K562 (cell line): ENCODE data around the gene MGAT1. TPM values are rescaled to one million over a fixed set of nuclear protein-coding genes. Genes with fewer than 3 reads are reported as not detected.

Source experiments
- ATAC-seq: fragments of 200-7000 bp; cut with Tn5 transposase; 3 replicates; pipeline ENCODE4 v1.9.1; 2020; ENCODE audit warnings: moderate library complexity
- BruUV-seq: library from RNA; stranded (reverse); fragments of 400-500 nt; replicated peaks from 2 replicates; lab custom pipeline; 2021; lab: Mats Ljungman, UMichigan
- CTCF ChIA-PET: fragments of 300-600 bp; formaldehyde crosslinking; extraction: SDS; loops from one replicate; lab custom pipeline; 2021; ENCODE audit warnings: low intra/inter-chr PET ratio; lab: Yijun Ruan, JAX
- POLR2A ChIA-PET: fragments of 300-600, 350-650 bp; sonication (Branson Sonifier 250); formaldehyde crosslinking; extraction: SDS; loops from one replicate; lab custom pipeline; 2021; ENCODE audit warnings: antibody characterized with exemption, inconsistent platforms; lab: Yijun Ruan, JAX
- DNase-seq, 4 experiments: peaks; one replicate each; pipeline versions ENCODE4 v3.0.0 to v3.0.0-alpha.2; 2011 to 2018; ENCODE audit warnings: low spot score in 3 of 4, mixed read lengths in 3 of 4; ENCODE audit errors: extremely low read depth in 1 of 4
- FAIRE-seq: peaks from 2 replicates; lab custom pipeline; 2011; peaks lifted over from hg19 to GRCh38; lab: Jason Lieb, UNC
- H2AFZ ChIP-seq: 2 replicates; pipeline ENCODE4 v1.6.0; 2011; ENCODE audit warnings: low read depth, low read length, control low read depth, inconsistent platforms
- H3K27ac ChIP-seq: fragments of 200-600 bp; 3 replicates; pipeline ENCODE4 v1.8.0; 2011; ENCODE audit warnings: low read depth, mild to moderate bottlenecking, control low read depth, inconsistent platforms, low read length, moderate library complexity, mixed read lengths; ENCODE audit errors: extremely low read depth
- H3K27me3 ChIP-seq, 2 experiments: fragments of 300-600 bp in 1 of 2; 2 replicates in 1 of 2; 3 replicates in 1 of 2; pipeline versions ENCODE4 v1.6.0 to v1.8.0; 2011; ENCODE audit warnings: inconsistent platforms in 2 of 2, low read length in 2 of 2, mild to moderate bottlenecking in 1 of 2, mixed read lengths in 1 of 2, moderate library complexity in 1 of 2; ENCODE audit not compliant: control insufficient read depth in 2 of 2, insufficient read depth in 2 of 2
- H3K36me3 ChIP-seq: fragments of 300-600 bp; 3 replicates; pipeline ENCODE4 v1.8.0; 2011; ENCODE audit warnings: mild to moderate bottlenecking, low read length, inconsistent platforms; ENCODE audit not compliant: control insufficient read depth, insufficient read depth
- H3K4me1 ChIP-seq, 2 experiments: fragments of 200-600 bp in 1 of 2; replicated peaks in 1 of 2; 2 replicates in 1 of 2; 3 replicates in 1 of 2; pipeline versions ENCODE4 v1.5.1 to v1.8.0; 2011; ENCODE audit warnings: inconsistent platforms in 2 of 2, low read length in 2 of 2, mild to moderate bottlenecking in 1 of 2, mixed read lengths in 1 of 2, moderate library complexity in 1 of 2; ENCODE audit not compliant: control insufficient read depth in 2 of 2, insufficient read depth in 2 of 2
- H3K4me2 ChIP-seq: 2 replicates; pipeline ENCODE4 v1.6.1; 2011; ENCODE audit warnings: low read length, control low read depth, inconsistent platforms, mixed read lengths; ENCODE audit not compliant: insufficient read depth
- H3K4me3 ChIP-seq: fragments of 200-600 bp; sonication (generic), shearing (Covaris generic); 2 replicates; pipeline ENCODE4 v1.5.1; 2016; ENCODE audit warnings: control low read depth, inconsistent platforms
- H3K79me2 ChIP-seq: fragments of 200-600 bp; 3 replicates; pipeline ENCODE4 v1.8.0; 2011; ENCODE audit warnings: low read length, inconsistent platforms; ENCODE audit not compliant: control insufficient read depth, insufficient read depth
- H3K9ac ChIP-seq, 2 experiments: 2 replicates each; pipeline versions ENCODE4 v1.6.0 to v1.6.1; 2011; ENCODE audit warnings: low read depth in 2 of 2, low read length in 2 of 2, control low read depth in 1 of 2, inconsistent platforms in 1 of 2, mild to moderate bottlenecking in 1 of 2, mixed read lengths in 1 of 2; ENCODE audit not compliant: insufficient read depth in 1 of 2
- H3K9me1 ChIP-seq: one replicate; pipeline ENCODE4 v1.6.0; 2011; ENCODE audit warnings: inconsistent platforms, mild to moderate bottlenecking, low read length, moderate library complexity; ENCODE audit not compliant: control insufficient read depth, insufficient read depth
- H3K9me3 ChIP-seq: replicated peaks from 2 replicates; pipeline ENCODE4 v1.5.1; 2011; ENCODE audit warnings: low read depth, low read length, inconsistent platforms; ENCODE audit not compliant: control insufficient read depth, insufficient read depth
- H4K20me1 ChIP-seq: replicated peaks from 2 replicates; pipeline ENCODE4 v1.6.1; 2011; ENCODE audit warnings: low read length, inconsistent platforms, mixed read lengths; ENCODE audit not compliant: control insufficient read depth, insufficient read depth
- CHD1 ChIP-seq: fragments of 200-600 bp; sonication (generic); IDR thresholded peaks from one replicate; pipeline ENCODE4 v1.6.1; 2012; ENCODE audit warnings: mild to moderate bottlenecking, moderate library complexity, low read length, inconsistent platforms
- CTBP1 ChIP-seq: fragments of 450-650 bp; IDR thresholded peaks from 2 replicates; pipeline ENCODE4 v1.6.1; 2016; ENCODE audit warnings: borderline replicate concordance
- ETV6 ChIP-seq, 3 experiments: fragments of 150-350 bp in 1 of 3; sonication (generic) in 1 of 3; formaldehyde crosslinking in 1 of 3; IDR thresholded peaks; 2 replicates each; pipeline versions ENCODE4 v1.6.1 to v1.8.0; 2014 to 2022; ENCODE audit warnings: borderline replicate concordance in 2 of 3, low read depth in 2 of 3, antibody characterized with exemption in 1 of 3, low read length in 1 of 3, mild to moderate bottlenecking in 1 of 3, missing genetic modification reagents in 1 of 3
- KDM4B ChIP-seq, 2 experiments: fragments of 450-650 bp in 1 of 2; sonication (generic) in 1 of 2; IDR thresholded peaks; 2 replicates each; pipeline ENCODE4 v1.6.1; 2016 to 2017; ENCODE audit warnings: borderline replicate concordance in 2 of 2, antibody characterized with exemption in 1 of 2, low read depth in 1 of 2, mild to moderate bottlenecking in 1 of 2
- KDM5B ChIP-seq: fragments of 200-600 bp; sonication (generic); IDR thresholded peaks from 2 replicates; pipeline ENCODE4 v1.6.1; 2012; ENCODE audit warnings: low read depth, mild to moderate bottlenecking, moderate library complexity, low read length, control low read depth, inconsistent platforms; ENCODE audit not compliant: insufficient replicate concordance
- PHB ChIP-seq: fragments of 250-450 bp; sonication (Bioruptor Pico); IDR thresholded peaks from 2 replicates; pipeline ENCODE4 v1.5.0; 2021
- SPI1 ChIP-seq: IDR thresholded peaks from 2 replicates; pipeline ENCODE4 v1.6.1; 2011; ENCODE audit warnings: low read depth, low read length, control low read depth, borderline replicate concordance
- ZNF12 ChIP-seq: sonication (generic); formaldehyde crosslinking; IDR thresholded peaks from 2 replicates; pipeline ENCODE4 v1.4.0; 2020; ENCODE audit warnings: mild to moderate bottlenecking, missing genetic modification reagents
- ZNF436 ChIP-seq: fragments of 250-450, 450-650 bp; sonication (Bioruptor Pico); formaldehyde crosslinking; IDR thresholded peaks from 2 replicates; pipeline ENCODE4 v1.7.0; 2020; ENCODE audit warnings: mild to moderate bottlenecking
- WGBS: fragments of 100-300 bp; shearing (Covaris generic); methylation state at CpG from one replicate; pipeline ENCODE4 v1.1.6; 2016; ENCODE audit warnings: low coverage, mixed read lengths; ENCODE audit not compliant: insufficient coverage; ENCODE audit errors: missing lambda C conversion rate; 5-methylcytosine and 5-hydroxymethylcytosine counted together
- in situ Hi-C: fragments of 300-500 bp; cut with MboI; formaldehyde crosslinking; loops from 4 replicates; pipeline ENCODE4 v1.15.0; 2018; ENCODE audit warnings: inconsistent platforms, mixed read lengths
- intact Hi-C: fragments of 100-400 bp; cut with micrococcal nuclease; formaldehyde crosslinking; loops from 2 replicates; pipeline ENCODE4 v1.14.2; 2022
- polyA plus RNA-seq, 8 experiments: library from polyadenylated mRNA; depleted of rRNA in 4 of 8; stranded (reverse) in 5 of 8; unstranded in 3 of 8; fragments of >200 nt; fragmentation: Nextera tagmentation in 2 of 8; fragmentation: Illumina TruSeq in 1 of 8; extraction: Ambion mirVana in 2 of 8; extraction: Trizol in 1 of 8; gene quantifications; 2 replicates each; pipeline versions ENCODE4 v1.2.1 to v1.2.3, GENCODE V29; 2011 to 2014; ENCODE audit warnings: inconsistent platforms in 1 of 8, missing spikeins in 1 of 8
- total RNA-seq, 7 experiments: library from RNA; depleted of rRNA in 6 of 7; stranded (reverse); fragments of >200 nt in 6 of 7; fragmentation: Illumina TruSeq in 2 of 7; extraction: Trizol in 2 of 7; gene quantifications; 2 replicates each; pipeline versions ENCODE4 v1.2.1 to v1.2.3, GENCODE V29; 2011 to 2021; ENCODE audit warnings: low replicate concordance in 1 of 7
- TF ChIP-seq, protein P1 (sequence below): fragments of 250-450 bp; sonication (Bioruptor Pico); IDR thresholded peaks from 2 replicates; pipeline ENCODE4 v1.4.0; 2020
- TF ChIP-seq, protein P2 (sequence below): sonication (generic); formaldehyde crosslinking; IDR thresholded peaks from 2 replicates; pipeline ENCODE4 v1.4.0; 2020; ENCODE audit warnings: mild to moderate bottlenecking, missing genetic modification reagents

Gene MGAT1
- total and polyA plus RNA-seq, 9 of the 15 experiments (the other 6 are each of a cell fraction or from before 2014, with no cell fraction given), result 3.9 to 82.7 (median 44.5) TPM

- Histone ChIP-seq H3K27ac (no peak overlapping the region), H3K9ac (no peak overlapping the region), H3K36me3 (peaks cover 37% of the 10 kb centered on the region), H3K79me2 (no peaks in the 10 kb centered on the region), H3K9me1 (no peaks in the 10 kb centered on the region), H3K27me3 (no peaks in the 10 kb centered on the region), H3K9me3 (peaks cover 47% of the 10 kb centered on the region), H3K4me3 (no peak overlapping the region), H2AFZ (no peak overlapping the region), H4K20me1 (no peaks in the 10 kb centered on the region), H3K4me2 (no peak overlapping the region), H3K4me1 (no peaks in the 10 kb centered on the region)
- ChIA-PET CTCF (no interaction called here), POLR2A (interaction anchor here (0.9 kb wide), 2 partner anchors 10 to 316 kb away, joined by 3 read pairs; no protein-coding TSS in a partner anchor)
- BruUV-seq, result no TSS peak
- intact Hi-C loops (no loop called here), in situ Hi-C loops (no loop called here)
- WGBS, result 24% methylated on average over 3 of the region's 3 CpGs
- ATAC-seq (no peak), DNase-seq (no peak), FAIRE-seq (no peak)
- no peak for TF ChIP-seq KDM5B
- TF ChIP-seq, protein P1, sequence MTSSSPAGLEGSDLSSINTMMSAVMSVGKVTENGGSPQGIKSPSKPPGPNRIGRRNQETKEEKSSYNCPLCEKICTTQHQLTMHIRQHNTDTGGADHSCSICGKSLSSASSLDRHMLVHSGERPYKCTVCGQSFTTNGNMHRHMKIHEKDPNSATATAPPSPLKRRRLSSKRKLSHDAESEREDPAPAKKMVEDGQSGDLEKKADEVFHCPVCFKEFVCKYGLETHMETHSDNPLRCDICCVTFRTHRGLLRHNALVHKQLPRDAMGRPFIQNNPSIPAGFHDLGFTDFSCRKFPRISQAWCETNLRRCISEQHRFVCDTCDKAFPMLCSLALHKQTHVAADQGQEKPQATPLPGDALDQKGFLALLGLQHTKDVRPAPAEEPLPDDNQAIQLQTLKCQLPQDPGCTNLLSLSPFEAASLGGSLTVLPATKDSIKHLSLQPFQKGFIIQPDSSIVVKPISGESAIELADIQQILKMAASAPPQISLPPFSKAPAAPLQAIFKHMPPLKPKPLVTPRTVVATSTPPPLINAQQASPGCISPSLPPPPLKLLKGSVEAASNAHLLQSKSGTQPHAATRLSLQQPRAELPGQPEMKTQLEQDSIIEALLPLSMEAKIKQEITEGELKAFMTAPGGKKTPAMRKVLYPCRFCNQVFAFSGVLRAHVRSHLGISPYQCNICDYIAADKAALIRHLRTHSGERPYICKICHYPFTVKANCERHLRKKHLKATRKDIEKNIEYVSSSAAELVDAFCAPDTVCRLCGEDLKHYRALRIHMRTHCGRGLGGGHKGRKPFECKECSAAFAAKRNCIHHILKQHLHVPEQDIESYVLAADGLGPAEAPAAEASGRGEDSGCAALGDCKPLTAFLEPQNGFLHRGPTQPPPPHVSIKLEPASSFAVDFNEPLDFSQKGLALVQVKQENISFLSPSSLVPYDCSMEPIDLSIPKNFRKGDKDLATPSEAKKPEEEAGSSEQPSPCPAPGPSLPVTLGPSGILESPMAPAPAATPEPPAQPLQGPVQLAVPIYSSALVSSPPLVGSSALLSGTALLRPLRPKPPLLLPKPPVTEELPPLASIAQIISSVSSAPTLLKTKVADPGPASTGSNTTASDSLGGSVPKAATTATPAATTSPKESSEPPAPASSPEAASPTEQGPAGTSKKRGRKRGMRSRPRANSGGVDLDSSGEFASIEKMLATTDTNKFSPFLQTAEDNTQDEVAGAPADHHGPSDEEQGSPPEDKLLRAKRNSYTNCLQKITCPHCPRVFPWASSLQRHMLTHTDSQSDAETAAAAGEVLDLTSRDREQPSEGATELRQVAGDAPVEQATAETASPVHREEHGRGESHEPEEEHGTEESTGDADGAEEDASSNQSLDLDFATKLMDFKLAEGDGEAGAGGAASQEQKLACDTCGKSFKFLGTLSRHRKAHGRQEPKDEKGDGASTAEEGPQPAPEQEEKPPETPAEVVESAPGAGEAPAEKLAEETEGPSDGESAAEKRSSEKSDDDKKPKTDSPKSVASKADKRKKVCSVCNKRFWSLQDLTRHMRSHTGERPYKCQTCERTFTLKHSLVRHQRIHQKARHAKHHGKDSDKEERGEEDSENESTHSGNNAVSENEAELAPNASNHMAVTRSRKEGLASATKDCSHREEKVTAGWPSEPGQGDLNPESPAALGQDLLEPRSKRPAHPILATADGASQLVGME (CRISPR knock-in tag), result no peak
- no peak for TF ChIP-seq KDM4B (IDR thresholded peaks at IDR 0.05; ENCODE audit: borderline replicate concordance in 2 of 2, low read depth in 1 of 2)
- TF ChIP-seq ETV6 (IDR thresholded peaks at IDR 0.05; ENCODE audit: borderline replicate concordance in 1 of 2, low read depth in 2 of 2, low read length in 1 of 2), result no peak
- no peak for TF ChIP-seq ETV6 (CRISPR knock-in tag; IDR thresholded peaks at IDR 0.05; ENCODE audit: borderline replicate concordance)
- TF ChIP-seq PHB (CRISPR knock-in tag), result no peak
- TF ChIP-seq ZNF12 (CRISPR knock-in tag), result no peak
- no peak for TF ChIP-seq ZNF436
- TF ChIP-seq CTBP1, result no peak
- no peak for TF ChIP-seq CHD1
- TF ChIP-seq, protein P2, sequence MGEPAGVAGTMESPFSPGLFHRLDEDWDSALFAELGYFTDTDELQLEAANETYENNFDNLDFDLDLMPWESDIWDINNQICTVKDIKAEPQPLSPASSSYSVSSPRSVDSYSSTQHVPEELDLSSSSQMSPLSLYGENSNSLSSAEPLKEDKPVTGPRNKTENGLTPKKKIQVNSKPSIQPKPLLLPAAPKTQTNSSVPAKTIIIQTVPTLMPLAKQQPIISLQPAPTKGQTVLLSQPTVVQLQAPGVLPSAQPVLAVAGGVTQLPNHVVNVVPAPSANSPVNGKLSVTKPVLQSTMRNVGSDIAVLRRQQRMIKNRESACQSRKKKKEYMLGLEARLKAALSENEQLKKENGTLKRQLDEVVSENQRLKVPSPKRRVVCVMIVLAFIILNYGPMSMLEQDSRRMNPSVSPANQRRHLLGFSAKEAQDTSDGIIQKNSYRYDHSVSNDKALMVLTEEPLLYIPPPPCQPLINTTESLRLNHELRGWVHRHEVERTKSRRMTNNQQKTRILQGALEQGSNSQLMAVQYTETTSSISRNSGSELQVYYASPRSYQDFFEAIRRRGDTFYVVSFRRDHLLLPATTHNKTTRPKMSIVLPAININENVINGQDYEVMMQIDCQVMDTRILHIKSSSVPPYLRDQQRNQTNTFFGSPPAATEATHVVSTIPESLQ (CRISPR knock-in tag), result no peak
- no peak for TF ChIP-seq SPI1
Measured at GRCh38 chr5:180847026-180847425, 44.4 kb upstream of the MGAT1 start.
